Muscle layer of duodenum (tissue), 2 donors: ENCODE results near the gene STAT1.

Experiments used
- H3K27ac ChIP-seq: one replicate; pipeline ENCODE4 v1.7.0; 2013; ENCODE audit warnings: mild to moderate bottlenecking, low read length
- H3K27me3 ChIP-seq: one replicate; pipeline ENCODE4 v1.7.0; 2013; ENCODE audit warnings: low read depth, mild to moderate bottlenecking, control low read depth, low read length
- H3K36me3 ChIP-seq, 2 donors: one replicate each; pipeline ENCODE4 v1.7.0; 2013; ENCODE audit warnings: low read length in 2 of 2, control low read depth in 1 of 2, mild to moderate bottlenecking in 1 of 2; ENCODE audit not compliant: insufficient read depth in 2 of 2, control insufficient read depth in 1 of 2
- H3K4me1 ChIP-seq, 2 donors: one replicate each; pipeline ENCODE4 v1.7.0; 2013; ENCODE audit warnings: low read length in 2 of 2, mild to moderate bottlenecking in 2 of 2, control low read depth in 1 of 2, moderate library complexity in 1 of 2; ENCODE audit not compliant: insufficient read depth in 2 of 2, control insufficient read depth in 1 of 2
- H3K4me3 ChIP-seq, 2 donors: one replicate each; pipeline ENCODE4 v1.7.0; 2013; ENCODE audit warnings: low read length in 2 of 2, low read depth in 1 of 2, mild to moderate bottlenecking in 1 of 2
- H3K9me3 ChIP-seq, 2 donors: one replicate each; pipeline ENCODE4 v1.7.0; 2013; ENCODE audit warnings: low read length in 2 of 2, control low read depth in 1 of 2, mild to moderate bottlenecking in 1 of 2; ENCODE audit not compliant: control insufficient read depth in 1 of 2
- donor health status: healthy.

Gene STAT1

GRCh38 chr2:190978389-190979053, 35.5 kb downstream of the STAT1 start:
- Histone ChIP-seq H3K9me3 (no peaks in the 10 kb centered on the region), H3K27ac (no peak overlapping the region), H3K36me3 (peaks cover 91 to 93% of the 10 kb centered on the region in 2 donors), H3K27me3 (no peaks in the 10 kb centered on the region), H3K4me3 (no peak overlapping the region), H3K4me1 (peaks cover 0 to 3% of the 10 kb centered on the region in 2 donors)

- Histone ChIP-seq H3K9me3 (no peaks in the 10 kb centered on the region), H3K27me3 (no peaks in the 10 kb centered on the region), H3K4me1 (peaks cover 0 to 3% of the 10 kb centered on the region in 2 donors), H3K4me3 (no peak overlapping the region), H3K36me3 (peaks cover 88 to 93% of the 10 kb centered on the region in 2 donors), H3K27ac (no peak overlapping the region)
Observed at GRCh38 chr2:190977505-190977904, 36.5 kb downstream of the STAT1 start.

GRCh38 chr2:190976521-190976920, 37.5 kb downstream of the STAT1 start:
- peaks cover 0 to 3% of the 10 kb centered on the region in 2 donors for H3K4me1 ChIP-seq
- no peaks in the 10 kb centered on the region for H3K27me3 ChIP-seq
- no peaks in the 10 kb centered on the region for H3K9me3 ChIP-seq
- H3K36me3 ChIP-seq: peaks cover 78 to 89% of the 10 kb centered on the region in 2 donors
- H3K4me3 ChIP-seq: no peak overlapping the region
- no peak overlapping the region for H3K27ac ChIP-seq

- H3K4me3 ChIP-seq: no peak overlapping the region
- H3K27me3 ChIP-seq: no peaks in the 10 kb centered on the region
- peaks cover 79 to 89% of the 10 kb centered on the region in 2 donors for H3K36me3 ChIP-seq
- H3K27ac ChIP-seq: no peak overlapping the region
- H3K9me3 ChIP-seq: no peaks in the 10 kb centered on the region
- H3K4me1 ChIP-seq: peaks cover 0 to 3% of the 10 kb centered on the region in 2 donors
Observed at GRCh38 chr2:190974629-190975361, 39.2 kb downstream of the STAT1 start.

- Histone ChIP-seq H3K4me1 (peaks cover 0 to 3% of the 10 kb centered on the region in 2 donors), H3K9me3 (no peaks in the 10 kb centered on the region), H3K27ac (no peak overlapping the region), H3K27me3 (no peaks in the 10 kb centered on the region), H3K36me3 (peaks cover 71 to 92% of the 10 kb centered on the region in 2 donors), H3K4me3 (no peak overlapping the region)
Observed at GRCh38 chr2:190973726-190974628, 40.0 kb downstream of the STAT1 start.

GRCh38 chr2:190973262-190973661, 40.7 kb downstream of the STAT1 start:
- Histone ChIP-seq H3K36me3 (peaks cover 67 to 90% of the 10 kb centered on the region in 2 donors), H3K4me1 (peaks cover 0 to 3% of the 10 kb centered on the region in 2 donors), H3K4me3 (no peak overlapping the region), H3K27ac (no peak overlapping the region), H3K9me3 (no peaks in the 10 kb centered on the region), H3K27me3 (no peaks in the 10 kb centered on the region)

- H3K4me3 ChIP-seq: no peak overlapping the region
- peaks cover 0 to 3% of the 10 kb centered on the region in 2 donors for H3K4me1 ChIP-seq
- H3K36me3 ChIP-seq: peaks cover 63 to 90% of the 10 kb centered on the region in 2 donors
- no peaks in the 10 kb centered on the region for H3K27me3 ChIP-seq
- no peak overlapping the region for H3K27ac ChIP-seq
- H3K9me3 ChIP-seq: no peaks in the 10 kb centered on the region
Observed at GRCh38 chr2:190972846-190973245, 41.1 kb downstream of the STAT1 start.

- Histone ChIP-seq H3K4me3 (no peak overlapping the region), H3K27ac (no peak overlapping the region), H3K9me3 (no peaks in the 10 kb centered on the region), H3K4me1 (peaks cover 0 to 3% of the 10 kb centered on the region in 2 donors), H3K36me3 (peaks cover 58 to 91% of the 10 kb centered on the region in 2 donors), H3K27me3 (no peaks in the 10 kb centered on the region)
Observed at GRCh38 chr2:190972213-190972612, 41.8 kb downstream of the STAT1 start.

- Histone ChIP-seq H3K4me1 (peaks cover 0 to 3% of the 10 kb centered on the region in 2 donors), H3K27ac (no peak overlapping the region), H3K36me3 (peaks cover 54 to 89% of the 10 kb centered on the region in 2 donors), H3K9me3 (no peaks in the 10 kb centered on the region), H3K27me3 (no peaks in the 10 kb centered on the region), H3K4me3 (no peak overlapping the region)
Observed at GRCh38 chr2:190970873-190971506, 43.0 kb downstream of the STAT1 start.

- H3K4me3 ChIP-seq: no peak overlapping the region
- H3K4me1 ChIP-seq: peaks cover 0 to 3% of the 10 kb centered on the region in 2 donors
- H3K36me3 ChIP-seq: peaks cover 54 to 89% of the 10 kb centered on the region in 2 donors
- no peak overlapping the region for H3K27ac ChIP-seq
- no peaks in the 10 kb centered on the region for H3K9me3 ChIP-seq
- no peaks in the 10 kb centered on the region for H3K27me3 ChIP-seq
Observed at GRCh38 chr2:190970160-190970559, 43.8 kb downstream of the STAT1 start.
